Effector memory CD8-positive, alpha-beta T cell (primary cell): ENCODE measurements around the gene PSG6.
"Not testable (repeated sequence)": the region's sequence is repeated elsewhere in the genome, so short reads cannot be mapped to it uniquely, and the experiment has no call there.

Source experiments
- ATAC-seq: fragments of 150-1000 bp; cut with Tn5 transposase; replicated peaks from 2 replicates; pipeline ENCODE4 v1.10.0; 2021; ENCODE audit warnings: mild to moderate bottlenecking, moderate library complexity
- DNase-seq, 3 experiments: peaks; one replicate each; pipeline ENCODE4 v3.0.0; 2021
- H3K27ac Mint-ChIP-seq, 2 donors: one replicate each; pipeline ENCODE4 v1.8.0; 2022; ENCODE audit warnings: mild to moderate bottlenecking in 2 of 2, mixed read lengths in 2 of 2, moderate library complexity in 2 of 2
- H3K27me3 Mint-ChIP-seq, 2 donors: one replicate each; pipeline ENCODE4 v1.8.0; 2022; ENCODE audit warnings: mixed read lengths in 2 of 2
- H3K36me3 Mint-ChIP-seq: one replicate; pipeline ENCODE4 v1.8.0; 2022; ENCODE audit warnings: mild to moderate bottlenecking, moderate library complexity, mixed read lengths; ENCODE audit not compliant: insufficient read depth
- H3K4me1 Mint-ChIP-seq, 2 donors: one replicate each; pipeline ENCODE4 v1.8.0; 2022; ENCODE audit warnings: low read depth in 2 of 2, mixed read lengths in 2 of 2
- H3K4me3 Mint-ChIP-seq, 2 donors: one replicate each; pipeline ENCODE4 v1.8.0; 2022; ENCODE audit warnings: mild to moderate bottlenecking in 2 of 2, mixed read lengths in 2 of 2, moderate library complexity in 2 of 2
- H3K9me3 Mint-ChIP-seq, 2 donors: one replicate each; pipeline ENCODE4 v1.8.0; 2022; ENCODE audit warnings: mixed read lengths in 2 of 2
- total RNA-seq, 9 experiments: gene quantifications; one replicate each; lab custom pipeline; 2026; lab: John Stamatoyannopoulos, UW

The PSG6 gene
- total RNA-seq, result 0 reads per million in 9 experiments

DNA sequence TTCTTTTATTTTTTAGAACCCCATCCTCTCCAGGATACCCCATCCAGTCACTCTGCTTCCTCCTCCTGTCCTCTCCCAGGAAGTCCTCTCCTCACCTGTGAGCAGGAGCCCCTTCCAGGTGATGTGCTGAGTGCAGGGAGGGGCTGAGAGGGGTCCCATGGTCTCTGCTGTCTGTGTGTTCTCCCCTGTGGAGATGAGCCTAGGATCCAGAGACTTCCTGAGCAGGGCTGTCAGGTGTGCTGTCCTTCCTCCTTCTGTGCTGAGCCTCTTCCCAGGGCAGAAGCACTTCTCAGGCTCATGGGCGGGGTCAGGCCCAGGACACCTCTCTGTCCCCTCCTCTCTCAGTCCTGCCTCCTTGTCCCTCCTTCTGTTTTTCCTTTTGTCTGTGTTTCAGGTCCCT lies at the start of gene PSG6:
PSG6 (minus strand) TSS at position 261 of the 400 bp plus-strand sequence; CDS start at position 159, 102 bp downstream.
- DNase-seq, H3K9me3 Mint-ChIP-seq, H3K4me1 Mint-ChIP-seq, H3K4me3 Mint-ChIP-seq, H3K27ac Mint-ChIP-seq, H3K36me3 Mint-ChIP-seq, ATAC-seq: not testable (repeated sequence)
- peaks cover 15 to 42% of the 10 kb centered on the region in 2 donors for H3K27me3 Mint-ChIP-seq

DNA sequence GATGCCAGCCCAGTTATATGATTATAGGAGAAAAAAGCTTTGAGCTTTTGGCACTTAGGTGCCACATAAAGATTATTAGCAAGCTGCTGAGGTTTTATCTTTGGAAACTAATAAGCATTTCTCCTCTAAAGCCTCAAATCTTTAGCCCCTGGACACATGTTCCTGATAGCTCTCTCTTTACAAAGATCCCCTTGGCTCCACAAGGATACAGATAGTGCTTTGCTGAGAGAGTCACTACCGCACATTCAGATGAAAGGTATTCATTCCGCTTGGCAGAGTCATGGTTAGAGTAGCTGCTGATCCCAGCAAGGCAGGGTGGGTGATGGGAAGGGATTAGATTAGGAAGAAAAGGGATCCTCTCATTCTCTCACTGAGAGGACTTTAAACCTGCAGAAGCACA lies 47.5 kb upstream of the PSG6 start:
- peaks cover 24 to 39% of the 10 kb centered on the region in 2 donors for H3K27me3 Mint-ChIP-seq
- DNase-seq (no peak), ATAC-seq (no peak)
- no peak overlapping the region for H3K27ac Mint-ChIP-seq
- no peaks in the 10 kb centered on the region for H3K36me3 Mint-ChIP-seq
- no peaks in the 10 kb centered on the region for H3K4me1 Mint-ChIP-seq
- no peaks in the 10 kb centered on the region for H3K9me3 Mint-ChIP-seq
- H3K4me3 Mint-ChIP-seq, result no peak overlapping the region

DNA sequence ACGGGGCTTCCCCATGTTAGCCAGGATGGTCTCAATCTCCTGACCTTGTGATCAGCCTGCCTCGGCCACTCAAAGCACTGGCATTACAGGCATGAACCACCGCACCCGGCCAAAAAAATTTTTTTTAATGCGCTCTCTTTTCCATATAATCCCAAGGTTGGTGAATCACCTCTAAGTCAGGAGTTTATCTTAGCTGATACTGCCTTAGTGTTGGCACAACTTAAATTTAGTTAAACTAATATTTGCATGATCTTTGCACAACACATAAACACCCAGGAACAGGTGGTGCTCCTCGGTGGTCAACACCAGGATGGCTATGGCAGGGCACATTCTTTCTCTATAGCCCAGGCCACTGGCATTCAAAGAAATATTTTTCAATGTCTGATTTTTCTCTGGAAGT lies 43.4 kb upstream of the PSG6 start:
- ATAC-seq, result no peak
- no peak overlapping the region for H3K4me3 Mint-ChIP-seq
- H3K36me3 Mint-ChIP-seq, result peaks cover 3% of the 10 kb centered on the region
- DNase-seq, result no peak
- H3K27ac Mint-ChIP-seq, result no peak overlapping the region
- peaks cover 0 to 2% of the 10 kb centered on the region in 2 donors for H3K9me3 Mint-ChIP-seq
- no peaks in the 10 kb centered on the region for H3K4me1 Mint-ChIP-seq
- peaks cover 15 to 32% of the 10 kb centered on the region in 2 donors for H3K27me3 Mint-ChIP-seq

DNA sequence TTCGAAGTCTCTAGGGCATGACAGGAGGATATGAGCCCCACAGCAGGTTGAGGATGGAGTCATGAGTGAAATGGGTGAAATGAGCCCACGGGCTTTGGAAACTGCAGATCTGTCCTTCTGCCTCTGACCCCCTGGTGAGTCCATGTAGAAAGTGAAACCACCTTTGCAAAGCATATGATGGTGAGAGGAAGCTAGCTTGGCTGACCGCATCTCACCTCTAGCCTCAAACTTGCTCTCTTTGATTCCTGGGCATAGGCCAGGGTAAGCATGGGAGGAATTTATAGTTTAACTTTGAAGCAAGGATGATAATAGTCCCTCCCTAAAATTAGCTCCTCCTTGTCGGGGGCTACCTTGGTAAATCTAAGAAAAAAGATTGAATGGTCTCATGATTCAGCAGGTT lies 34.4 kb upstream of the PSG6 start:
- H3K4me1 Mint-ChIP-seq, result not testable (repeated sequence)

DNA sequence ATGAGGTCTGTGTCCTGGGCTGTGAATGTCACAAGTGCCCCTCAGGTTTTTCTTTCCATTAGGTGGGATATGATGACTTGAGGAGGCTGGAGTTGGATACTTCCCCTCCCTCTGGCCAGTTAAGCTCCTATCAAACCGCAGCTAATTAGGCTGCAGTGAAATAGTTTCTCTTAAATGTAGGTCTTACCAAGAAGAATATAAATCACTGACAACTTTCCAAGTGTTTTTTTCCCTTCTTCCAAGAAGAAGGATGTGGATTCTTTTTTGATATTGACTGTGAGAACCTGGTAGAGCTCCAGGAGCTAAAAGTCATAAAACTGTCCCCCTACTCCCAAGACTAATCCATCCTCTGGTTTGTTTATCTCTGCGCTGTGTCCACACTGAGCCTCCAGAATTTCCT lies 33.8 kb upstream of the PSG6 start:
- not testable (repeated sequence) for H3K4me3 Mint-ChIP-seq, H3K4me1 Mint-ChIP-seq, DNase-seq, H3K27ac Mint-ChIP-seq, ATAC-seq, H3K36me3 Mint-ChIP-seq, H3K9me3 Mint-ChIP-seq
- H3K27me3 Mint-ChIP-seq, result peaks cover 13 to 21% of the 10 kb centered on the region in 2 donors

More for the DNA sequence above, 34.4 kb upstream of the PSG6 start:
- DNase-seq, H3K27ac Mint-ChIP-seq, H3K36me3 Mint-ChIP-seq, H3K4me3 Mint-ChIP-seq, H3K9me3 Mint-ChIP-seq, ATAC-seq: not testable (repeated sequence)
- H3K27me3 Mint-ChIP-seq, result peaks cover 15 to 21% of the 10 kb centered on the region in 2 donors

DNA sequence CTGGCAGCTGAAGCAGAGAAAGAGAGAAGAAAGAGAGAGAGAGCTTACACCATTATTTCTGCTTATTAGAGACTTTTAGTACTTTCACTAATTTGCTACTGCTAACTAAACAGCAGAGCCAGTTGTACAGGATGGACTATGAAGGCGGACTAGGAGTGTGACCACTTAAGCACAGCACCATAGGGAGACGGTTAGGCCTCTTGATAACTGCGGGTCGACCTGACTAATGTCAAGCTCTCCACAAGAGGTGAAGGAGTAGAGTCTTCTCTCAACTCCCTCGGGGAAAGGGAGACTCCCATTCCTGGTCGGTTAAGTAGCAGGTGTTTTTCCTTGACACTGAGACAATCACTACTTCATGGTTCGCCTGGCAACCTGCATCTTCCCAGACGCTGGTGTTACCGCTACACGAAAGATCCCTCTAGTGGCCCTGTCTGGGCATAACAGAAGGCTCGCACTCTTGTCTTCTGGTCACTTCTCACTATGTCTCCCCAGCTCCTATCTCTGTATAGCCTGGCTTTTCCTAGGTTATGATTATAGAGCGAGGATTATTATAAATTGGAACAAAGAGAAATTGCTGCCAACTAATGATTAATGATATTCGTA lies 24.6 kb upstream of the PSG6 start:
- H3K27ac Mint-ChIP-seq, result no peak overlapping the region
- no peak overlapping the region for H3K4me3 Mint-ChIP-seq
- peaks cover 29 to 58% of the 10 kb centered on the region in 2 donors for H3K27me3 Mint-ChIP-seq
- ATAC-seq, result no peak
- H3K36me3 Mint-ChIP-seq, result no peaks in the 10 kb centered on the region
- peaks cover 0 to 2% of the 10 kb centered on the region in 2 donors for H3K4me1 Mint-ChIP-seq
- H3K9me3 Mint-ChIP-seq, result peaks cover 0 to 2% of the 10 kb centered on the region in 2 donors
- no peak for DNase-seq

DNA sequence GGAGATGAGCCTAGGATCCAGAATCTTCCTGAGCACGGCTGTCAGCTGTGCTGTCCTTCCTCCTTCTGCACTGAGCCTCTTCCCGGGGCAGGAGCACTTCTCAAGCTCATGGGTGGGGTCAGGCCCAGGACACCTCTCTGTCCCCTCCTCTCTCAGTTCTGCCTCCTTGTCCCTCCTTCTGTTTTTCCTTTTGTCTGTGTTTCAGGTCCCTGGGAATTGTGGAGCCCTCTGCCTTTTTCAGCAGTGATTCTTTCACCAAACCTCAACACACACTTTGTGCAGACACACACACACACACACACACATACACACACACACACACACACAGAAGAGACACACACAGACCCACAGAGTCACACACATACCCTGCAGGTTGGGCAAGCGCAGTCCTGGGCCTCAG lies 19.4 kb upstream of the PSG6 start, which contains the start of gene PSG7:
PSG7 (minus strand) TSS at position 101 of the 400 bp plus-strand sequence. CDS start 131 bp downstream, outside the sequence.
- not testable (repeated sequence) for DNase-seq, H3K4me1 Mint-ChIP-seq, H3K4me3 Mint-ChIP-seq, H3K36me3 Mint-ChIP-seq, H3K9me3 Mint-ChIP-seq, H3K27ac Mint-ChIP-seq, ATAC-seq
- peaks cover 21 to 73% of the 10 kb centered on the region in 2 donors for H3K27me3 Mint-ChIP-seq

DNA sequence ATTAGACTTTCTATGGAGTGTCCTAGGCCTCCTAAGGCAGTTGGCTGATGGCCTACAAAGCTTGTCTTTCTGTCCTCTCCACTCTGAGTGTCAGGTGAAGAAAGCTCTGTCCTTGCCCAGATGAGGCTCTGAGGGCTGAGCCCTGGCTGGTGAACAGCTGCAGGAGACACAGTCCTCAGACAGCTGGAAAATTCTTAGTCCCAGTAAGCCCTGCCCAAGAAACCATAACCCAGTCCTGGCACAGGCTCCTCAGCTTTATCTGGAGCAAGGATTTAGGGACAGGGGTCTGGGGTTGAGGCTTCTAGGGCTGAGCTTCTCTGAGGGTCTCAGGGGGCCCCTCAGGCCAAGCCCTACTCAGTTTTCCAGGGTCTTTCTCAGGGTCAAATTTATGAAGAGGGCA lies 17.0 kb upstream of the PSG6 start:
- not testable (repeated sequence) for H3K4me3 Mint-ChIP-seq, H3K27ac Mint-ChIP-seq, ATAC-seq, H3K36me3 Mint-ChIP-seq, H3K9me3 Mint-ChIP-seq, H3K4me1 Mint-ChIP-seq, DNase-seq
- peaks cover 20 to 61% of the 10 kb centered on the region in 2 donors for H3K27me3 Mint-ChIP-seq

DNA sequence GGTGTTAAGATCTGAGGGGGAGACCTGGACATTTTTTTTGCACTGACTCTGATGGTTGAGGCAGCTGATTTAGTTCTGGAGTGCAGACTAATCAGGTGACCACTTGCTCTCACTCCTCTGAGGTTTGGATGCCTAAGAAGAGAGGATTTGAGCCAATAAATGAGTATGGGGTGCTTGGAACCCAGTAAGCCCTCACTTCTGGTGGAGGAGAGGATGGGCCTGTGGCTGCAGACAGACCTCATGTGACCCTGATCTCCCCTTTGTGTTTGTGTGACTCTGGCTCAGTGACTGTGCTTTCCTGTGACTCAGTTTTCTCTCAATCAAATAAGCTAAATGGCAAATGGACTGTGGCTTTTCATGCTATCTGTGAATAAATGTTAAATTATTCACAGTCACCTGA lies 16.5 kb upstream of the PSG6 start:
- ATAC-seq, H3K4me1 Mint-ChIP-seq, H3K9me3 Mint-ChIP-seq, H3K36me3 Mint-ChIP-seq, DNase-seq, H3K4me3 Mint-ChIP-seq, H3K27ac Mint-ChIP-seq: not testable (repeated sequence)
- H3K27me3 Mint-ChIP-seq, result peaks cover 20 to 59% of the 10 kb centered on the region in 2 donors

DNA sequence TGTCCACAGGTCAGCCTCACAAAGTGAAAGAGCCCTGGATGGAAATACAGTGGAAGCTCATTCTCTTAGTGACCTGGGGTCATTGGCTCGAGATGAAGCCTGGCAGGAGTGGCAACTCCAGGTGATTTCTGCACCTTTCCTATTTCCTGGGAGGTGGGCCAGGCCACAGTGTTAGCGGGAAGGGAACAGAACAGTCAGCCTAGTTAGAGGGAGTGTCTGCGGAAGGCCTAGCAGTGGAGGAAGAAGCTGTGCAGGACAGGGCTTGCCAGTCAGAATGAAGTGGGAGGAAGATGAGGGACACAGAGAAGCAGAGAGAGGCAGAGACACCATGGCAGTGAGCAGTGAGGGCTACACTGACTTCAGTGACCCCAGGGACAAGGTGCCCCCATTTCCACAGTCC lies 15.7 kb upstream of the PSG6 start:
- DNase-seq, H3K9me3 Mint-ChIP-seq, ATAC-seq, H3K4me1 Mint-ChIP-seq, H3K27ac Mint-ChIP-seq, H3K36me3 Mint-ChIP-seq, H3K4me3 Mint-ChIP-seq: not testable (repeated sequence)
- peaks cover 16 to 59% of the 10 kb centered on the region in 2 donors for H3K27me3 Mint-ChIP-seq

DNA sequence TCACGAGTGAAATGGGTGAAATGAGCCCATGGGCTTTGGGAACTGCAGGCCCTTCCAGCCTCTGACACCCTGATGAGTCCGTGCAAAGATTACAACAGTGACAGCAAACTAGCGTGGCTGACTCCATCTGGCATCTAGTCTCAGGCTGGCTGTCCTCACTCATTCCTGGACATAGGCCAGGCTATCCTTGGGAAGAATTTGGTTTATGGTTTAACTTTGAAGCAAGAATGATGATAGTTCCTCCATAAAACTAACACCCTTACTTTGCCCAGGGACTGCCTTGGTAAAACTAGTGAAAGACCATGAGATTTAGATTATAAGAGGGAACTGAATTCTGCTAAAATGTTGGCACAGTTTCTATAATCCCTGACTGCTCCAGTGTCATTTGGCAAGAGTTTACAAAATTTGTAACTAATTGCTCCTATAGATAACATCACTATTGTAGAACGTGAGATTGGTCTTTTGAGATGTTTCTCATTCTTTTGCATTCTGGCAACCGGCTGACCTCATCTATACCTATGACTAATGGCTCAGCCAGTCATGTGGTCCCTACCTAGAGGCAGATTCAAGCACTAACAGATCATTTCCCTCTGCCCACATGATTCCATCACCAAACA lies 14.9 kb upstream of the PSG6 start:
- H3K36me3 Mint-ChIP-seq, ATAC-seq, DNase-seq, H3K4me1 Mint-ChIP-seq, H3K9me3 Mint-ChIP-seq, H3K4me3 Mint-ChIP-seq, H3K27ac Mint-ChIP-seq: not testable (repeated sequence)
- H3K27me3 Mint-ChIP-seq, result peaks cover 8 to 52% of the 10 kb centered on the region in 2 donors

DNA sequence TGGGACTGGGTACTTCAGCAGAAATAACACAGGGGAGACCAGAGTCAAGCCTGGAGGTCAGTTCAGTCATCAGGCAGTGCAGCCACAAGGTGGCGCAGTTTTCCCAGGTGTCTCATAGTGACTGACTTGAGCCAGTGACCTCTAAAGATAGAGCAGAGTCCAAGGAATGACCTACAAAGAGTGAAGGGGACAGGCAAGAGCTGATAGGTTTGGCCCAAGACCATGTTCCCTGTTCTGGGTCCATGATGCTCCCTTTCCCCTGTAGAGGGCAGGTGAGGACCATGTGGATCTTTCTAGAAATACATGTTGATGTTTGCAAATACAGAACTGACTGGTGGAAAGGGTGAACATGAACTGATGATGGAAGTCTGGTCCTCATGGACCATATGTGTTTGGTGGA lies 12.5 kb upstream of the PSG6 start:
- H3K27me3 Mint-ChIP-seq, result peaks cover 21 to 50% of the 10 kb centered on the region in 2 donors
- H3K36me3 Mint-ChIP-seq, H3K4me1 Mint-ChIP-seq, H3K27ac Mint-ChIP-seq, DNase-seq, H3K4me3 Mint-ChIP-seq, ATAC-seq, H3K9me3 Mint-ChIP-seq: not testable (repeated sequence)

DNA sequence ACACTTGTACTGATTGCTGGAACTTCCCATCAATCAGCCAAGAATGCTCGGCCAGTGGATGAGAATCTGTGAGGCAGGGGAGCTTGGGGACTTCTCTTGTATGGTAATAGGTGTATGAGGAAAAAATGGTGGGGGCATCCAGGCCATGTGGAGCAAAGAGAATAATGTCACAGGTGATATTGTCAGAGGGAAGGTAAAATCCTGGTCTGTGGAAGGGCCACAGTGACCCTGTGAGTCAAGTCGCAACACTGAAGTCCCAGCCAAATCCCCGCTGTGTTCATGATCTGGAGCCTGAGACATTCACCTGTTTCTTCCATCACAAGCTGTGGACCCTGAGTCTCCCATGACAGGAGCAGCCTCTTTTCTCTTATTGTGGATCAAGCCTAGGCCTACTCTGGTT lies 11.2 kb upstream of the PSG6 start:
- DNase-seq, result no peak
- H3K27me3 Mint-ChIP-seq, result peaks cover 21 to 50% of the 10 kb centered on the region in 2 donors

DNA sequence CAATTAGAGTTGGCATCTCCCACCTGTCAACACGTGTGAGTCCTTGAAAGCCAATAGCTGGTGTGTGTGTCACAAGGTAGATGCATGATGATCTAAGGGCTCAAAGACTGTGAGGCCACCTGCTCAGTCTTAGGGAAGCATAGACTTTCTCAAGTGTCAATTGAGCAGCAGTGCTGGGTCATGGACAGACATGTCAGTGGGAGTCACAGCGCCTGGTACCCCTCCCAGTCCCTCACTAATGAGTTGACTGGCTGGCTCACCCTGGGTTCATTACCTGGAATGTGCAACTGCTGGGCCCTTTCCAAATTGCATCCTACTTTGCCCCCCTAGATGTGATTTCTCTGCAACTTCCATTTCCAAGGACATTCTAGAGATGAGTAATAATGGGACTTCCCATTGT lies 9.1 kb upstream of the PSG6 start:
- Mint-ChIP-seq H3K36me3 (no peaks in the 10 kb centered on the region), H3K4me3 (no peak overlapping the region), H3K27me3 (peaks cover 26 to 56% of the 10 kb centered on the region in 2 donors), H3K9me3 (no peaks in the 10 kb centered on the region), H3K4me1 (no peaks in the 10 kb centered on the region), H3K27ac (no peak overlapping the region)
- DNase-seq (no peak), ATAC-seq (no peak)

More for the DNA sequence above, 11.2 kb upstream of the PSG6 start:
- H3K36me3 Mint-ChIP-seq, result no peaks in the 10 kb centered on the region
- ATAC-seq, result no peak
- H3K9me3 Mint-ChIP-seq, result no peaks in the 10 kb centered on the region
- no peak overlapping the region for H3K4me3 Mint-ChIP-seq
- no peaks in the 10 kb centered on the region for H3K4me1 Mint-ChIP-seq
- H3K27ac Mint-ChIP-seq, result no peak overlapping the region
